IPS-11a (cell line): ENCODE results near the gene SCART1.
"Not testable (repeated sequence)": the region's sequence is repeated elsewhere in the genome, so short reads cannot be mapped to it uniquely, and the experiment has no call there.

ENCODE experiments used
- H3K4me3 ChIP-seq: one replicate; pipeline ENCODE4 v1.5.1; 2013; ENCODE audit warnings: low read depth, low read length, control low read depth

The SCART1 gene

DNA sequence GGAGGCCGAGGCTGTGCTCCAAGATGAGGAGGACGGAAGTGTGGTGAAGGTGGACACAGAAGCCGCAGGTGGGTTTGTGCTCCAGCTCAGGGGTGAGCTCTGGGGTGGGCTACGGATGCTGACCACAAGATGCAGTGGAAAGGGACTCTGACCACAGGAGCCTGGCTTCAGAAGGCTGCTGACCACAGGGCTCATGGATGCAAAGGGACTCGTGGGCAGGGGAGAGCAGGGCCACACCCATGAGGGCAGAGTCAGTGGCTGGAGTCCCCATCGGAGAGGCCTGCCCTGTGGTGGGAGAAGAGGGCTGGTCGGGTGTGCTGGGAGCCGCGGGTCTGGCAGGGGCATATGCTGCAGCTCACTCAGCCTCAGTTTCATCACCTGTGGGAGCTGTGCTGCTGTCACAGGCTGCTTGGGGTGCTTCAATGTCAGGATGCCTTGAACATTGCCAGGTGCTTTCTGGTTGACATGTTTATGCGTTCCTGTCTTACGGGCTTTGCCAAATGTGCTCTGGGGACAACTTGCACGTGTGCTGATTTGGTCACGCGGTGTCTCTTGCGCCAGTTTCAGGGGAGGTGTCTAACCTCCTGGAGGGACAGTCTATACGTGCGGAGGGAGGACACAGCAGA is 13.7 kb downstream of the SCART1 start:
- H3K4me3 ChIP-seq = no peak overlapping the region

DNA sequence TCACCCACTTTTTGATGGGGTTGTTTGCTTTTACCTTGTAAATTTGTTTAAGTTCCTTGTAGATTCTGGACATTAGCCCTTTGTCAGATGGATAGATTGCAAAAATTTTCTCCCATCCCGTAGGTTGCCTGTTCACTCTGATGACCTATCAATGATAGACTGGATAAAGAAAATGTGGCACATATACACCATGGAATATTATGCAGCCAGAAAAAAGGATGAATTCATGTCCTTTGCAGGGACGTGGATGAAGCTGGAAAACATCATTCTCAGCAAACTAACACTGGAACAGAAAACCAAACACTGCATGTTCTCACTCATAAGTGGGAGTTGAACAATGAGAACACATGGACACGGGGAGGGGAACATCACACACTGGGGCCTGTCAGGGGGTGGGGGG is 15.5 kb downstream of the SCART1 start:
- not testable (repeated sequence) for H3K4me3 ChIP-seq

DNA sequence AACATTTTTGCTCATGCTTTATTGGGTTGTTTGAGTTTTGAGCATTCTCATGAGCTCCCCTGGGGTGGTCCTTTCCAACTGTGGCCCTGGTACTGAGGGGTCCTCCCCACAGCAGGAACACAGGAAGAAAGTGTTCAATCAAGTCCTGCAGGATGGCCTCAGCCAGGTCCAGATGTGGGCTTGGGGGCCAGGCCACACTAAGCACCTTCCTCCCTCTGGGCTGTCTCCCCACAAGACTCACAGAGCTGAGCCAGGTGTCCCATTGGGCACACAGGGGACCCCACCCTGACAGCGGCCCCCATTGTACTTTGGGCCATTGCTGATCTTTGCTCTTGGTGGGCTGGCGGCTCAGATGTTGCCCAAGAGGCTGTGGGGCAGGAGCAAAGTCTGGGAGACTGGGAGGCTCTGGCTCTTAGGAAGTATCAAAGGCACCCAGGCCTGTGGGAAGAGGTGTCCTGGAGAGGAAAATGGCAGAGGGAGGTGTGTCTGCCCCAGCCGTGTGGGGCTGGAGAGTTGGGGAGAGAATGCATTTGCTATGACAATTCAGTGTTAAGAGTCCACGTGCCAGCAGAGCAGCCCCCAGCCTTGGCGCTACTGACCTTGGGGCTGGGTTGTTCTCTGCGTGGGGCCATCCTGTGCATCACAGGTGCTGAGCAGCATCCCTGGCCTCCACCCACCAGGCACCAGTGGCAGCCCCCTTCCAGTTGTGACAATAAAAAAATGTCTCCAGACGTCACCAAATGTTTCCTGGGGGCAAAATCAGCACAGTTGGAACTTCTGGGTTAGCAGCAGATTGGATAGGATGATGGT is 17.8 kb downstream of the SCART1 start:
- no peak overlapping the region for H3K4me3 ChIP-seq

DNA sequence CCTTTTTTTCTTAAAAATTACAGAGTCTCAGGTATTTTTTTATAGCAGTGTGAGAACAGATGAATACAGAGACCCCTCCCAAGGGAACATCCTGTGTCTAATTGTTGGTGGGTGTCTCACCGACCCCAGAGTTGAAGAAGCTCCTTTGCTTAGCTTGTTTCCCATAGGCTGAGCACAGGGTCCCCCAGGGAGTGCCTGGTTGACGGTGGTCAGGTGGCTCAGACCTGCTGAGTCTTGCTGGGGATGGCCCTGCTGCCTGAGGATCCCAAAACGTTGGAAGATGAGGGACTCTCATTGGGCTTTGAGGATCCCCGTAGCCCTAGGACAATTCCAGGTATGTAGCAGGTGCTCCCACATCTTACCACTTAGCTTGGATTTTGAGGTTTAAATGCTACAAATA is 19.5 kb downstream of the SCART1 start:
- H3K4me3 ChIP-seq = no peak overlapping the region

DNA sequence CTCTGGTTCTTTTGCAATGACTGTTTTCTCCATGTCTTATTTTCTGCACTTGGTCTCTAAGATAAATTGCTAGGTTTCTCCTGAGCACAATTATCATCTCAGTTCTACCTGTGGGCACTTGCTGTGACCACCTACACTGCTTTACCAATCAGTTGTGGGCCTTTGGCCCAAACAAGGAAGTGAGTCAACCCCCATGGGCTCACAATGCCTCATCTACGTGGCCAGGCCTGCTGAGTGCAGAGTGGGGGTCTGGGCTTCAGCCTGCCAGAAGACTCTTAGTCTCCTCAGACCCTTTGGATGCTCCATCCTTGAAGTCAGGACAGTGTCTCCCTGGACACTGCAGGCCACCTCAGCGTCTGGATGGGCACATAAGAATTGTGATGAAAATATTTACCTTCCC is 20.3 kb downstream of the SCART1 start:
- no peak overlapping the region for H3K4me3 ChIP-seq

DNA sequence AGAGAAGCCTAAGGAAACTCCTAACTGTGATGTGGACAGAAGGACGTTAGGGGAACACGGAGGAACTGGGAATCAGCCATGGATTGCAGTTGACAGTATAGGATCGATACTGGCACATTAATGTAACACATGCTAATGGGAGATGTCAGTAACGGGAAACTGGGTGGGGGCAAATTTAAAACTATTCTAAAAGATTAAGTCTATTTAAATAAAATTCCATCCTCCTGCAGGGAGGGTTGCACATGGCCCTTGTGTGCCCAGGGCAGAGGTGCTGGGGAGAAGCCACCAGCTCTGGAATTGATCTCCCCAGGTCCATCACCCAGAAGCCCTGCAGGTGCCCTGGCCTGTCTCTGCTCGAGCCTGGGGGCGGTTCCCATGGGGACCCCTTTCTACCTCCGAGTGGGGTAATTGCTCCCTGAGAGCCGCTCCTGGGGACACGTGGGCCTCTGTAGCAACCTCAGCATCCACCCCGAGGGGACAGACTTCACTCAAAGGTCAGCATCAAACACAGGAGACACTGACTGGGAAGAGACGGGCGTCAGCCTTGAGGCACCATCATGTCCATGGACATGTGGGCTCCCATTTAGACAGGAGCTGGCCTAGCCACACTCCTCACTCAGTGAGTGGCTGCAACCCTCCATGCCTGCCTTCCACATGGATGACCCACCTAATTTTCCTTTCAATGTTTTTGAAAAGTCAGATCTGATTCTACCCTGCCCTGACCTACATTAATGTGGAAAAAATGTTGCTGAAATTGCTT is 21.1 kb downstream of the SCART1 start:
- no peak overlapping the region for H3K4me3 ChIP-seq

DNA sequence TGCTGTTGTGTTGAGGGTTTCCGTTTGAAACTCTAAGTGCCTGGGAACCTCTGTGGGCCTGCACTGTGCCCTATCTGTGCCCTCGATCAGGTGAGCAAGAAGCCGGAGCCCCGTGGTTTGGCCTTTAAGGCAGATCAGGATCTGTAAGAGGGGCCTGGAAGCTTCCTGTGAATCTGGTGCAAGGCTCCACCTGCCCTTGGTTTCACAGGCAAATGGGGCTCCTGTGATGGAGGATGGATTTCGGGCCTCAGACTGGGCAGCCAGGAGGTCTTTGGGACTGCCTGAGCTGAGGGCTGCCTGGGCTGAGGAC is 21.6 kb downstream of the SCART1 start:
- H3K4me3 ChIP-seq = no peak overlapping the region

DNA sequence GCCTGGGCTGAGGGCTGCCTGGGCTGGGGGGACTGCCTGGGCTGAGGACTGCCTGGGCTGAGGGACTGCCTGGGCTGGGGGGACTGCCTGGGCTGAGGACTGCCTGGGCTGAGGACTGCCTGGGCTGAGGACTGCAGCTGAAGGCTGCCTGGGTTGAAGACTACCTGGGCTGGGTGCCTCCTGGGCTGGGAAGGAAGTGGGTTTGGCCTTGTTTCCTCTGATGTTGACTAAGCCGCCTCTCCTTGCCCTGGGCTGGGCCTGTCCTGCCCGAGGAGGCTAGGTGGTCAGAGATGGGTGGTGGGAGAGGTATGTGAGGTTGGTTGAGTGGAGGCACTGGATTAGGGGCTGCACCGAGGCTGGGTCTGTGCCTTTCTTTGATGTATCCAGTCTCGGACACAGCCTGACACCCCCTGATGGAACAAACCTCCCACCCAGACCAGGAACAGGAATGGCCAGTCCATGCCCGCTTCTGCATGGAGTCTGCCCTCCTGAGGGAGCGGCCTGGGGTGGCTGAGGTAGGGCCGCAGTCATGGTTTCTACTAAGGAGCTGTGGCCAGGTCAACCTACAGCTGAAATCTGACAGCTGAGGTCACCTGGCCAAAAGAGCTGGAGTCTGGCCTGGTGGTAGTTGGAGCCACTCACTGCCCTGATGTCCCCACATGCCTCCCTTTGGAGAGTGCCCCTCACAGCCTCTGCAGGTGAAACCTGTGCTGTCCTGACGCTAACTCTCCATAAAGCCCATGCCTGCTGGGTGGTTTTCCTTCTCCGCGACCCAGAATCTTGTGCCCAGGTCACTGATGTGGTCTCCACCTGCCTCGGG is 22.3 kb downstream of the SCART1 start:
- H3K4me3 ChIP-seq = no peak overlapping the region

DNA sequence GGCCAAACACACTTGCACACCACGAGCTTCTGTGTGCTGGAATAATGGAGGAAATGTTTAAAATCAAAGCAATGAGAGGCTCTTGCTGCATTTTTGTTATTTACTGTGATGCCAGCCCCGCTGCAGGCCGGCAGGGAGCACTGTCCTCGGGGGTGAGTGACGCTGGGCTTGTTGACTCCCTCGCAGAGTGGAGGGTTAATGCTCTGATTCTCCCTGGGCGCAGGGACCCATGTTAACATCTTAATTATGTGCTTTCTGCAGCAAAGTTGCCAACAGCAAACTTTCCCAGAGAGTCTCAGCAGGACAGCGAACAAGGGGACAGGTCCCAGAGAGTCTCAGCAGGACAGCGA is 22.9 kb downstream of the SCART1 start:
- no peak overlapping the region for H3K4me3 ChIP-seq

DNA sequence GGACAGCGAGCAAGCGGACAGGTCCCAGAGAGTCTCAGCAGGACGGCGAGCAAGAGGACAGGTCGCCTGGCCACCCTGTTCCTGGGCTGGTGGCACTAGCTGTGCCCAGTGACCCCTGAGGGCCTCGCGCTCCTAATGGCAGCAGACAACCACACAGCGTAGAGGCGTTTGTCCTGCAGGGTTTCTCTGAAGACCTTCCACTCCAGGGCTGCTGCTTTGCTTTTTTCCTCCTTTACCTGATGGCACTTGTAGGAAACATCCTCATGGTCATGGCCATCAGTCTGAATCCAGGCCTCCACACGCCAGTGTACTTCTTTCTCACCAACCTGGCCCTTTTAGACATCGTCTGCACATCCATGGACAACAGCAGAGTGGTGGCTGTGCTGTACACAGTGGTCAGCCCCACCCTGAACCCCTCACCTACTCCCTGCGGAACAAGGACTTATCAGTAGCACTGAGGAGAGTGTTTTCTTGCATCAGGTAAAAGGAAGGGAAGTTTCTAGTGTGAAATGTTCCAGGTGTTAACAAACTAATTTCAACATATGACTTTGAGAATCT is 27.4 kb downstream of the SCART1 start:
- no peak overlapping the region for H3K4me3 ChIP-seq

DNA sequence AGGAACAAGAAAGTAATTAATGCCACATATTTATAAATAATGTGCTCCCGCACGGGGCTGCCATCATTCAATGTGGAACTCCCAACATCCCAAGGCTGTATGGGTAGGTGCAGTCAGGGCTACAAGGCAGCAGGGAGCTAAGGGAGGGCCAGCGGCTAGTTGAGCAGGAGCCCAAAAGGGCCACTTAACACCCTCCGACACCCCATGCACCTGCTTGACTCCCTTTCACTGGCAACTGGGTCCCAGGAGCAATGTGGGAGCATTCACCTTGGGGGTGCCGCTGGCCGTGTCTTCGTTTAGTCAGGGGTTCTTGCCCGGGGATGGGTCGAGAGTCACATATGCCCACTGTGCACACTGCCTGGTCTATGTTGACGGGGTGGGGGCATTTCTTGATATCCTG is 27.9 kb downstream of the SCART1 start:
- no peak overlapping the region for H3K4me3 ChIP-seq

DNA sequence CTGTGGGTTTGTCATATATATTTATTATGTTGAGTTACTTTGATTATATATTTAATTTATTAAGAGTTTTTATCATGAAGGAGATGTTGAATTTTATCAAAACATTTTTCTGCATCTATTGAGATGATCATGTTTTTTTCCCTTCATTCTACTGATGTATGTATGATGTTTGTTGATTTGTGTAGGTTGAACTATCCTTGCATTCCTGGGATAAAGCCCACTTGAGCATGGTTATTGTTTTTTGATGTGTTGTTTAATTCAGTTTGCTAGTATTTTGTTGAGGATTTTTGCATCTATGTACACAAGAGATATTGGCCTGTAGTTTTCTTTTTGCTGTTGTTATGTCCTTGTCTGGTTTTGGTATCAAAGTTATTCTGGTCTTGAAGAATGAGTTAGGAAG is 31.1 kb downstream of the SCART1 start:
- H3K4me3 ChIP-seq = no peak overlapping the region

DNA sequence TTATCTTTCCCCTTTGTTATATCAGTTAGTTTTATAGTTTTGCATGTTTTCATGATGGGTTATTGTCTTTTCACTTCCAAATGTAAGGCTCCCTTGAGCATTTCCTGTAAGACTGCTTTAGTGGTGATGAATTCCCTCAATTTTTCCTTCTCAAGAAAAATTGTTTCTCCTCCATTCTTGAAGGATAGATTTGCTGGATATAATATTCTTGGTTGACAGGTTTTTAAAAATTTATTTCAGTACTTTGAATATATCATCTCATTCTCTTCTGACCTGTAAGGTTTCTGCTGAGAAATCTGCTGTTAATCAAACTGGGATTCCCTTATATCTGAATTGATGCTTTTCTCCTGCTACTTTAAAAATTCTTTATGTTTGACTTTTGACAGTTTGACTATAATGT is 33.3 kb downstream of the SCART1 start:
- no peak overlapping the region for H3K4me3 ChIP-seq

DNA sequence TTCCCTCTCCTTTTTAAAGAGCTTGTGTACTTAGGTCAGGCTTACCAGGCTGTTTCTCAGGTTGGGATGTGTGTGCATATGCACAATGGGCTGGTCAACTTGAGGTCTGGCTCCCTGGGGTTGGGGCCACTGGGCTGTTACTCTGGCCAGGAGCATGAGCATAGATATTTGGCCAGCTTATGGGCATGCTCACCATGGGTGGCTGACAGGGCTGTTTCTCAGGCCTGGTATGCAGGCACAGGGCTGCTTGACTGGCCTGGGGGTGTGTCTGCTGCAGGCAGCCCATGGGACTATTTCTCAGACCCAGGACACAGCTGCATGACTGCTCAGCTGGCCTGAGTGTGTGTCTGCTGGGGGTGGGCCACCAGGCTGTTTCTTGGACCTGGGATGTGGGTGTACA is 34.6 kb downstream of the SCART1 start:
- no peak overlapping the region for H3K4me3 ChIP-seq

DNA sequence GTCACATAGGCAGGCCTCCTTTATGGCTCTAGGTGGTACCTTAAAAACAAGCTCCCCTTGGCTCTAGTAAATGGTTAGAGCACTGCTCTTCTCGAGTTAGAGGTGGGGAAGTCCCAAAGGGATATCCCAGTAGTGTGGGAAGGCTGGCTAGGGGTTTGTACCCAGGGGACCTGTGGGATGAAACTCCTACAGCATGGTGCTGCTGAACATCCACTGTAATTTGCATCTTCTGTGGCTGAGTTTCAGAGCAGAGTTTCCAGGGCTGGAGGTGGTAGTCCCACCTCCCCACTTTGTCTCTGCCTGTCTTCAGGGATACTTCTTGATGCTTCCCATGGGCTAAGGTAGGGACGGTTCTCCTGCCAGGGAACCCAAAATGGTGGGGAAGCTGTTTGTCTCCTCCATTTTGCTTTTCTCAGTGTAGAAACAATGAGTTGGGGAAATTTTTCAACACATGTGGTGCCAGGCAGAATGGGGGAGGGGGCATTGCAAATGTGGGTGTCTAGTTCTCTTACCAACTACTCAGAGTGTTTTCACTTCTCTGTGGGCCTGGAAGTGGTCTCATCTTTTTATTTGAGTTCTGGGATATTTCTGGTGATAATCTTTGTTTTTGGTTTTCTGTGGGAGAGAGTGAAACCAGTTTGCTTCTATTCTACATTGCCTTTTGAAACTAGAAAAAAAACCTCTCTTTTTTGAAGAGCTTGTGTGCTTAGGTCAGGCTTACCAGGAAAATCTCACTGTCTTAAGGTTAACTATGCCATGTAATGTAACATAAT is 36.3 kb downstream of the SCART1 start:
- H3K4me3 ChIP-seq = no peak overlapping the region

DNA sequence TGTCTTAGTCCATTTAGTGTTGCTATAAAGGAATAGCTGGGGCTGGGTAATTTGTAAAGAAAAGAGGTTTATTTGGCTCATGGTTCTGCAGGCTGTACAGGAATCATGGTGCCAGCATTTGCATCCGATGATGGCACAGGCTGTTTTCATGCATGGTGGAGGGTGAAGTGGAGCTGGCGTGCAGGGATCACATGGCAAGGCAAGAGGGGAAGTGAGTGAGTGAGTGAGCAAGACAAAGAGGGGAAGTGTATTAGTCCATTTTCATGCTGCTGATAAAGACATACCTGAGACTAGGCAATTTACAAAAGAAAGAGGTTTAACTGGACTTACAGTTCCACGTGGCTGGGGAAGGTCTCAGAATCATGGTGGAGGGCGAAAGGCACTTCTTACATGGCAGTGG is 39.8 kb downstream of the SCART1 start:
- H3K4me3 ChIP-seq = not testable (repeated sequence)

DNA sequence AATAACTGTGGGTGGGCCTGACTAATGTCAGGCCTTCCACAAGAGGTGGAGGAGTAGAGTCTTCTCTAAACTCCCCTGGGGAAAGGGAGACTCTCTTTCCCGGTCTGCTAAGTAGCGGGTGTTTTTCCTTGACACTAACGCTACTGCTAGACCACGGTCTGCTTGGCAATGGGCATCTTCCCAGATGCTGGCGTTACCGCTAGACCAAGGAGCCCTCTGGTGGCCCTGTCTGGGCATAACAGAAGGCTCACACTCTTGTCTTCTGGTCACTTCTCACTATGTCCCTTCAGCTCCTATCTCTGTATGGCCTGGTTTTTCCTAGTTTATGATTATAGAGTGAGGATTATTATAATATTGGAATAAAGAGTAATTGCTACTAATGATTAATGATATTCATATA is 43.6 kb downstream of the SCART1 start:
- not testable (repeated sequence) for H3K4me3 ChIP-seq

DNA sequence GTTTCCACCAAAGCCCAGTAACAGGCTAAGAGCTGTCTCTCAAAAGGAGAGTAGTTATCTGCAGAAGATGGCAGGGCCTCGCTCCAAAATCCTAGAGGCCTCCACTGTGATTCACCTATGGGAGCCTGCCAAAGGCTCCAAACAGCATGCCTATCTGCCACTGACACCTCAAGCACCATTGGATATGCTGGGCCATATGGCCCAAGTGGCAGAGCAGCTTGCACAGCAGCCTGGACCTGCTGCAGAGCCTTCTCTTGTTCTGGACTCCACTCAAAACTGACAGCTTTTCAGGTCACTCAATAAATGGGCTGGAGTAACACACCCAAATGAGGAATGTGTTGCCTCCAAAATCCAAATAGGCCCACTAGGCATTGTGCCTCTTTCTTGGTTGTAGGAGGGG is 45.4 kb downstream of the SCART1 start:
- H3K4me3 ChIP-seq = not testable (repeated sequence)

DNA sequence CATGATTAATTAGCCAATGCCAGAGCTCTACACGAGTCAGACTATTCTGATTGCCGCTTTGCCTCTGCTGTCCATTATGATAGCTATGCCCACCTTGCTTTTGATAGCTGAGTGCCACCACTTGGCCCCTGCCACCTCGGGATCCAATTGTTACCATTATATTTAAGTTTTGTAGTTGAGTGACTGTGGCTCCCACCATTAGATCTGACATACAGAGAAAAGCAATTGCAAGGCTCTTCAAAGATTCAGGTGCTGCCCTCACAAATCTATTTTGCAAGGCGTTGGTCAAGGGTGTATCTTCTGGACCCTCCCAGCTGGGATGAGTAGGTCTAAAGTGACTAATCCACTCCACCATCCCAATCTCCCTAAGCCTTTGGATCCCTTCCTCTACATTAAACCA is 47.2 kb downstream of the SCART1 start:
- not testable (repeated sequence) for H3K4me3 ChIP-seq

DNA sequence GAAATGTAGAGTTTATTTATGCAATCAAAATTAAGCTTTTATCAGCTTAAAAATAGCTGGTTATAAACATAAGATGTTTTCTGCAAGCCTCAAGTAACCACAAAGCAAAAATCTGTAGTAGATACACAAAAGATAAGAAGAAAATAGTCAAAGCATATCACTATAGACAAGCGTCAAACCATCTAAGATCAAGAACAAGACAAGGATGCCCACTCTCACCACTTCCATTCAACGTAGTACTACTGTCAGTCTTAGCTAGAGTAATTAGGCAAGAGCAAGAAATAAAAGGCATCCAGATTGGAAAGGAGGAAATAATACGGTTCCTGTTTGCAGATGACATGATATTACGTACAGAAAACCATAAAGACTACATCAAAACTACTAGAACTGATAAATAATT is 56.0 kb downstream of the SCART1 start:
- no peak overlapping the region for H3K4me3 ChIP-seq
